Measurements from ENCODE around the gene RRM1. TPM values are rescaled to one million over a fixed set of nuclear protein-coding genes. Genes with fewer than 3 reads are reported as not detected.

RRM1 gene
- polyA plus RNA-seq, 1 donor (not counting 4 experiments of a cell fraction or from before 2014, with no cell fraction given), result 65.6 TPM

DNA sequence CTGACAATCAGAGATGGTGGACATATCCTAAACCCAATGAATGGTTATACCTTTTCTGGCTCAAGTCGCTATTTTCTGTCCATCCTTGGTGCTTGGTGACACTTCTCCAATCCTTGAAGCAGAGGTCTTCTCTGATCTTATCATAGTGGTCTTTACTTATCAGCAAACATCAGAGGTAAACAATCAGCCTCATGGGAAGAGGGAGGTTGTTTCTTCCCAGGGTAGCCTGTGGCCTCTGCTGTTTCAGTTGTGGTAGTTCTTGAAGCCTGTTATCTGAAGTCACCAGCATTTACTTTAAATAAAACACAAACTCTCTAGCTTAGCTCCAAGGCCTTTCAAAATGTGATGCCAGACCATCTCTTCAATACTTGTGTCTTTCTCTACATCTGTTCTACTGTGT is 66.7 kb downstream of the RRM1 start:
- Histone ChIP-seq H3K9me1 (ENCODE audit: control insufficient read depth, extremely low read depth, insufficient read depth, low read length) (no peaks in the 10 kb centered on the region), H3K9ac (ENCODE audit: control insufficient read depth, extremely low read depth, insufficient read depth, low read length) (no peak overlapping the region), H3K79me2 (ENCODE audit: control insufficient read depth, insufficient read depth, low read length) (no peaks in the 10 kb centered on the region), H3K36me3 (ENCODE audit: control insufficient read depth in 2 of 2, extremely low read depth in 1 of 2, insufficient read depth in 2 of 2, low read length in 2 of 2) (no peaks in the 10 kb centered on the region), H3K27ac (ENCODE audit: control insufficient read depth, insufficient read depth, low read length) (no peak overlapping the region), H4K20me1 (ENCODE audit: control insufficient read depth, extremely low read depth, insufficient read depth, low read length) (no peaks in the 10 kb centered on the region), H3K27me3 (ENCODE audit: control insufficient read depth, extremely low read depth, insufficient read depth, low read length) (no peaks in the 10 kb centered on the region), H3K4me2 (ENCODE audit: control insufficient read depth, extremely low read depth, insufficient read depth, low read depth, low read length) (no peak overlapping the region), H3K9me3 (ENCODE audit: control insufficient read depth, low read depth, low read length) (no peaks in the 10 kb centered on the region), H3K4me1 (ENCODE audit: control insufficient read depth, extremely low read depth, insufficient read depth, low read length) (no peaks in the 10 kb centered on the region), H3K4me3 (ENCODE audit: control insufficient read depth in 2 of 3, extremely low read depth in 1 of 3, insufficient read depth in 2 of 3, low read depth in 1 of 3, low read length in 3 of 3) (no peak overlapping the region), H2AFZ (ENCODE audit: control insufficient read depth, low read length) (no peak overlapping the region)
- FAIRE-seq (no peak), DNase-seq (ENCODE audit: low read depth, low spot score) (no peak)
- dilution Hi-C loops (cut with MboI; ENCODE audit: extremely low pct_ligation_motif_present, low sequenced_read_pairs), result no loop called here
- TF ChIP-seq EZH2 (IDR thresholded peaks at IDR 0.05; ENCODE audit: low read length), result no peak
- TF ChIP-seq, protein P1, sequence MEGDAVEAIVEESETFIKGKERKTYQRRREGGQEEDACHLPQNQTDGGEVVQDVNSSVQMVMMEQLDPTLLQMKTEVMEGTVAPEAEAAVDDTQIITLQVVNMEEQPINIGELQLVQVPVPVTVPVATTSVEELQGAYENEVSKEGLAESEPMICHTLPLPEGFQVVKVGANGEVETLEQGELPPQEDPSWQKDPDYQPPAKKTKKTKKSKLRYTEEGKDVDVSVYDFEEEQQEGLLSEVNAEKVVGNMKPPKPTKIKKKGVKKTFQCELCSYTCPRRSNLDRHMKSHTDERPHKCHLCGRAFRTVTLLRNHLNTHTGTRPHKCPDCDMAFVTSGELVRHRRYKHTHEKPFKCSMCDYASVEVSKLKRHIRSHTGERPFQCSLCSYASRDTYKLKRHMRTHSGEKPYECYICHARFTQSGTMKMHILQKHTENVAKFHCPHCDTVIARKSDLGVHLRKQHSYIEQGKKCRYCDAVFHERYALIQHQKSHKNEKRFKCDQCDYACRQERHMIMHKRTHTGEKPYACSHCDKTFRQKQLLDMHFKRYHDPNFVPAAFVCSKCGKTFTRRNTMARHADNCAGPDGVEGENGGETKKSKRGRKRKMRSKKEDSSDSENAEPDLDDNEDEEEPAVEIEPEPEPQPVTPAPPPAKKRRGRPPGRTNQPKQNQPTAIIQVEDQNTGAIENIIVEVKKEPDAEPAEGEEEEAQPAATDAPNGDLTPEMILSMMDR (optimal IDR thresholded peaks at IDR 0.05 in 1 of 3, IDR thresholded peaks at IDR 0.05 in 1 of 3, conservative IDR thresholded peaks at IDR 0.05 in 1 of 3; ENCODE audit: extremely low read depth in 1 of 3, insufficient read depth in 2 of 3, low read length in 3 of 3), result no peak

DNA sequence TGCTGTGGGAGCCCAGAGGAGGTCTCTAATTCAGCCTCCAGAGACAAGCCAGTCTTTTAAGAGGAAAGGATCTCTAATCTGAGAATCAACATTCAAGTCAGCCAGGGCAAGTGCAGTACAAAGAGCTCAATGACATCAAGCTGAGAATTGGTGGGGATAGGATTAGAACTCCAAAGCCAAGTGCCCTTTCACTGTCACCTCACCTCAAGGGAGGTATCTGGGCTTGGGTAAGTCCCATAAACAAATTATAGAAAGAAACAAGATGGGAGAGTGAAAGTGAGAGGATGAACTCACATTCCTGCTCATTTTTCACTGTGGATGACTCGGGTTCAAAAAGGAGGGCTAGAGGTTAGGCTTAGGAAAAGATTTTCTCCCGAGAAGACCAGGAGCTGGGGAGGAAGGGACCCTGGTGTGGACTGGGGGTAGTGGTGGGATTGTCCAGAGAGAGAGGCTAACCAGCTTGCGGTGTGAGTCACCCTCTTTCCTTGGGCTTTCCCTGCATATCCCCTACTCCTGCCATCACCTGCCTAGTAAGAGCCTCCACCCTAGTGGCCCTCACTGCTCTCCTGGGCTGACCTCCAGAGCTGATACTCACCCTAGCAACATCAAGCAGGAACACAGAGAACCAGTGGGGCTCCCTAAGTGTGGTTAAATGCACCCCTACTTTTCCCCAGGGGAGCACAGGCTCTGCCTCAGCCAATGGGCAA is 70.4 kb downstream of the RRM1 start:
- no peaks in the 10 kb centered on the region for H4K20me1 ChIP-seq (ENCODE audit: control insufficient read depth, extremely low read depth, insufficient read depth, low read length)
- TF ChIP-seq, protein P1 (optimal IDR thresholded peaks at IDR 0.05 in 1 of 3, IDR thresholded peaks at IDR 0.05 in 1 of 3, conservative IDR thresholded peaks at IDR 0.05 in 1 of 3; ENCODE audit: extremely low read depth in 1 of 3, insufficient read depth in 2 of 3, low read length in 3 of 3), result no peak
- no peak for TF ChIP-seq EZH2 (IDR thresholded peaks at IDR 0.05; ENCODE audit: low read length)
- H3K27me3 ChIP-seq (ENCODE audit: control insufficient read depth, extremely low read depth, insufficient read depth, low read length), result no peaks in the 10 kb centered on the region
- H3K79me2 ChIP-seq (ENCODE audit: control insufficient read depth, insufficient read depth, low read length), result no peaks in the 10 kb centered on the region
- no peaks in the 10 kb centered on the region for H3K36me3 ChIP-seq (ENCODE audit: control insufficient read depth in 2 of 2, extremely low read depth in 1 of 2, insufficient read depth in 2 of 2, low read length in 2 of 2)
- H3K27ac ChIP-seq (ENCODE audit: control insufficient read depth, insufficient read depth, low read length), result no peak overlapping the region
- no peak for DNase-seq (ENCODE audit: low read depth, low spot score)
- dilution Hi-C loops (cut with MboI; ENCODE audit: extremely low pct_ligation_motif_present, low sequenced_read_pairs), result no loop called here
- H3K9ac ChIP-seq (ENCODE audit: control insufficient read depth, extremely low read depth, insufficient read depth, low read length), result no peak overlapping the region
- H3K9me1 ChIP-seq (ENCODE audit: control insufficient read depth, extremely low read depth, insufficient read depth, low read length), result no peaks in the 10 kb centered on the region
- FAIRE-seq, result no peak
- H3K4me2 ChIP-seq (ENCODE audit: control insufficient read depth, extremely low read depth, insufficient read depth, low read depth, low read length), result no peak overlapping the region
- no peaks in the 10 kb centered on the region for H3K9me3 ChIP-seq (ENCODE audit: control insufficient read depth, low read depth, low read length)
- H3K4me1 ChIP-seq (ENCODE audit: control insufficient read depth, extremely low read depth, insufficient read depth, low read length), result no peaks in the 10 kb centered on the region
- no peak overlapping the region for H3K4me3 ChIP-seq (ENCODE audit: control insufficient read depth in 2 of 3, extremely low read depth in 1 of 3, insufficient read depth in 2 of 3, low read depth in 1 of 3, low read length in 3 of 3)
- no peak overlapping the region for H2AFZ ChIP-seq (ENCODE audit: control insufficient read depth, low read length)

All from keratinocyte (primary cell).